ENCODE data around the gene TSFM.

The TSFM gene

DNA sequence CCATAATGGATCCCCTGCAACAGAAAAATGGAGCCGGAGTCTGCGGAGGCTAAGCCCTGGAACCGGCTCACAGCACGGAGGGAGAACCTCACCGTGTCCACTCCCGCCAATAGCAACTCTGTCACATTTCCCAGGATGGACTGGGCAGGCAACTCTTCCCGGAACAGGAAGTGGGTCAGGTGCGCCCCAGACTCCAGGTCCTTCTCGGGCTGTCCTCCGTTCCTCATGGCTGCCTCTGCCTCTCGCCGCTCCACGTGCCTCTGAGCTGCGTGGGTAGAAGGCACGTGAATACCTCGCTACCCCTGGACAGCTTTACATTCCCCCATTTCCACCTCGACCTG lies 18.0 kb upstream of the TSFM start:
- peak in 1 of 2 donors; percentile 61 for DNase-seq
- H3K27ac ChIP-seq, result no peak overlapping the region
- peaks cover 0 to 16% (median 11%) of the 10 kb centered on the region in 3 donors for H3K36me3 ChIP-seq
- peaks cover 0 to 54% of the 10 kb centered on the region in 2 donors for H3K27me3 ChIP-seq
- peak overlapping the region; percentile 30 to 50 for H3K4me3 ChIP-seq
- no peaks in the 10 kb centered on the region for H3K9me3 ChIP-seq
- intact Hi-C loops (cut with DNase I; ENCODE audit: low total_unique reads), result no loop called here
- H3K4me1 ChIP-seq, result peaks cover 0 to 31% (median 29%) of the 10 kb centered on the region in 4 donors
- TF ChIP-seq, protein P1, sequence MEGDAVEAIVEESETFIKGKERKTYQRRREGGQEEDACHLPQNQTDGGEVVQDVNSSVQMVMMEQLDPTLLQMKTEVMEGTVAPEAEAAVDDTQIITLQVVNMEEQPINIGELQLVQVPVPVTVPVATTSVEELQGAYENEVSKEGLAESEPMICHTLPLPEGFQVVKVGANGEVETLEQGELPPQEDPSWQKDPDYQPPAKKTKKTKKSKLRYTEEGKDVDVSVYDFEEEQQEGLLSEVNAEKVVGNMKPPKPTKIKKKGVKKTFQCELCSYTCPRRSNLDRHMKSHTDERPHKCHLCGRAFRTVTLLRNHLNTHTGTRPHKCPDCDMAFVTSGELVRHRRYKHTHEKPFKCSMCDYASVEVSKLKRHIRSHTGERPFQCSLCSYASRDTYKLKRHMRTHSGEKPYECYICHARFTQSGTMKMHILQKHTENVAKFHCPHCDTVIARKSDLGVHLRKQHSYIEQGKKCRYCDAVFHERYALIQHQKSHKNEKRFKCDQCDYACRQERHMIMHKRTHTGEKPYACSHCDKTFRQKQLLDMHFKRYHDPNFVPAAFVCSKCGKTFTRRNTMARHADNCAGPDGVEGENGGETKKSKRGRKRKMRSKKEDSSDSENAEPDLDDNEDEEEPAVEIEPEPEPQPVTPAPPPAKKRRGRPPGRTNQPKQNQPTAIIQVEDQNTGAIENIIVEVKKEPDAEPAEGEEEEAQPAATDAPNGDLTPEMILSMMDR (IDR thresholded peaks at IDR 0.05), result no peak

DNA sequence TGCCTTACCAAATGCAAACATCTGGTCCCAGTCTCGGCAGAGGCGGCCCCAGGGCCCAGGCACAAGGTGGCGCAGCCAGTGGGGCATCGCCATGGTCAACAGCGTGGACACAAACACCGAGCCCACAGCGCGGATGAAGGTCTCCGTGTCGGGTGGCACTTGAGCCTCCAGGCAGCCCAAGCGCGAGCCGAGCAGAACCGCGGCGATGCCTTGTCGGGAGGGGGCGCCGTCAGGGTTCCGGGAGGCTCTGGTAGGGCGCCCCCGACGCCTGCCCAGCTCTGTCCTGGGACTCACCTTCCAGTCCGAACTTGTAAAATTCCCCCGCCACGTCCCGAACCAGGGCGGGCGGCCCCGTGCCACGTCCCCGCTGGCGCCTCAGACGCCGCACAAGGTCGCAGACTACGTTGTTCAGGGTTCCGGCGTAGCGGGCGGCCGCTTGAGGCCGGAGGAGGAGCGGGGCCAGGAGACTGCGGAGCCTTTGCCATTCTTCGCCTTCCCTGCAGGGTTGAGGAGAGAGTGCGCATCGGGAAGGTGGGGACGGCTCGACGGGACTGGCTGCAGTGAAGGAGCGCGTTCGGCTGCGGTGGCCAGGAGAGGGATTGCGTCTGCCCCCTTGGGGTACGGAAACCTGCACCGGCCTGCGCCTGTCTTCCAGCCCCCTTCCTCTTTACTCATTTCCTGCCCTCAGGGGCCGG lies 17.4 kb upstream of the TSFM start:
- TF ChIP-seq, protein P1 (IDR thresholded peaks at IDR 0.05), result no peak
- Histone ChIP-seq H3K27ac (no peak overlapping the region), H3K9me3 (no peaks in the 10 kb centered on the region), H3K4me1 (peaks cover 0 to 31% (median 29%) of the 10 kb centered on the region in 4 donors), H3K27me3 (peaks cover 0 to 52% of the 10 kb centered on the region in 2 donors), H3K36me3 (peaks cover 0 to 17% (median 12%) of the 10 kb centered on the region in 3 donors), H3K4me3 (peak overlapping the region; percentile 30 to 50)
- peak in 1 of 2 donors; percentile 67 for DNase-seq
- intact Hi-C loops (cut with DNase I; ENCODE audit: low total_unique reads), result no loop called here

DNA sequence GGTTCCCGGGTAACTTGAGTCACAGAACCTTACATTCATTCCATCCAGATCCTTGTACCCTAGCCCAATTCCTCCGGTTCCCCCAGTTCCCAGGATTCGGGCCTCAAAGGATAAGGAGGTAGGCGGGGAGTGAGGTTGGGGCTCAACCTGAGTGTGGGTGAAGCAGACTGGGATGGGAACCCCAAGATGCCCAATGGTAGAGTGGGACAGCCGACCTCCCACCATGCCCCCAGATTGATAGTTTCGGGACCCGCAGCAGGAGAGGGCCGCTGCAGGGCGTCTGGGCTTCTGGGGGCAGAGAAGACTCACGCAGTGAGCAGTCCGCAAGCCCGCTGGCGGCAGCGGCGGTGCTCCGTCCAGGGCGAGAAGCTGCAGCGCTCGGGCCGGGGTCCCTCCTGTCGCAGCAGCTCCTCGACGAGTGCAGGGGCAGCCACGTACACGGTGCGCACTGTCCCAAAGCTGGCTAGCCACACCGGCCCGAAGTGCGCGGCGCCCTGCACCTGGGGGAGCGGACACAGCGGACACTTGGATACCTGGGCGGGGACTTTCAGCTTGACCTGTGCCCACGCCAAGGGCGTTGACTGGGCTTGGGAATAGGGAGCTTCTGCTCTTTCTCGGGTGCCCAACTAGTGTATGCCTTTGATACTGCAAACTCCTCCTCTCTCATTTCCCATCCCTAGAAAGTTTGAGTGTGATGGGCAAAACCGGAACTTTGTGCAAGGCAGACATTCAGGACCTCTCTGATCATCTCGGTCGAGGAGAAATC lies 16.7 kb upstream of the TSFM start:
- intact Hi-C loops (cut with DNase I; ENCODE audit: low total_unique reads), result no loop called here
- peak overlapping the region; percentile 26 to 50 for H3K4me3 ChIP-seq
- H3K4me1 ChIP-seq, result peaks cover 0 to 35% (median 31%) of the 10 kb centered on the region in 4 donors
- H3K27me3 ChIP-seq, result peaks cover 0 to 48% of the 10 kb centered on the region in 2 donors
- no peaks in the 10 kb centered on the region for H3K9me3 ChIP-seq
- TF ChIP-seq, protein P1 (IDR thresholded peaks at IDR 0.05), result no peak
- peaks cover 0 to 17% (median 12%) of the 10 kb centered on the region in 3 donors for H3K36me3 ChIP-seq
- peak in 1 of 2 donors; percentile 62 for DNase-seq
- H3K27ac ChIP-seq, result no peak overlapping the region

DNA sequence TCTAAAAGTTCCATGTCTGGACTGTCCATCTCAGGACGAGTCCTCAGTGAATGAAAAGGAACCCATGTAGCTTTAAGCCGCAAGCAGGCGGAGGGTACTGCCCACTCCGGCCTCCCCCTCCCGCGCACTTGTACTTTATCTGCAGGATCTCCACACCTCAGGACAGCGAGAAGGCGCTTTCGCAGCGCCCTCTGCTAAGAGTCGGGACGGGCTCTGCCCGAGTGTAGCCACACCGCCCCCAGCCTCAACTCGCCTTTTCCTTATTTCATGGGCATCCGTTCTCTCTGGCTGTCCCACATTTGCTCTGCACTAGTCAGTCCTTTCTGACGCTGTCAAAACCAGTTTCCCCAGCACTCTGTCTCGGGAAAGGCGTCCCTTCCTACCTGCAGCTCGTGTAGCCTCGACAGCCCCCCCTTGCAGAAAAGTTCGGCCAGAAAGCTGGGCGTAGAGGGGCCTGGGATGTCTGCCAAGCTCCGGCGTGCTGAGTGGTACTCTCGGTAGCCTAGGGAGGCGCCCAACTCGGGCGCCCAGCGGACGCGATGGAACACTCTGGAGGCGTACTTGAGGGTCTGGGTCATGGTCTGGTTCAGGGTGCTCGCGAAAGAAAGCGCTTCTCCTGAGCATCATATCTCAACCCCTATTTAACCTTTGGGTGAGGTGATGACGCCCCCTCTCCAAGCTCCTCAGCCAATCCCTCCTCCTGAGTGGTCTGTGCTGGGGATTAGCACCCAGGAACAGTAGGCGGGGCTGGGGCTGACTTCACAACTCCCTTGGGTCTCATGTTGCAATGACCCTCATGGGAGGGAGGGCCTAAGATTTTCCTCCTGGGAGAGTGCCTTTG lies 15.9 kb upstream of the TSFM start, which contains the start of gene CYP27B1:
Gene CYP27B1, minus strand, starts transcription at position 615 of the 841 bp plus-strand sequence. Its CDS starts 37 bp downstream, at position 578.
- intact Hi-C loops (cut with DNase I; ENCODE audit: low total_unique reads), result no loop called here
- TF ChIP-seq, protein P1 (IDR thresholded peaks at IDR 0.05), result no peak
- H3K27me3 ChIP-seq, result peaks cover 0 to 45% of the 10 kb centered on the region in 2 donors
- peak in 1 of 2 donors; percentile 70 for DNase-seq
- peaks cover 0 to 43% (median 38%) of the 10 kb centered on the region in 4 donors for H3K4me1 ChIP-seq
- H3K9me3 ChIP-seq, result no peaks in the 10 kb centered on the region
- H3K36me3 ChIP-seq, result peaks cover 0 to 17% (median 12%) of the 10 kb centered on the region in 3 donors
- peak within 1 kb of the TSS; percentile 26 to 50 for H3K4me3 ChIP-seq
- H3K27ac ChIP-seq, result no peak within 1 kb of the TSS

DNA sequence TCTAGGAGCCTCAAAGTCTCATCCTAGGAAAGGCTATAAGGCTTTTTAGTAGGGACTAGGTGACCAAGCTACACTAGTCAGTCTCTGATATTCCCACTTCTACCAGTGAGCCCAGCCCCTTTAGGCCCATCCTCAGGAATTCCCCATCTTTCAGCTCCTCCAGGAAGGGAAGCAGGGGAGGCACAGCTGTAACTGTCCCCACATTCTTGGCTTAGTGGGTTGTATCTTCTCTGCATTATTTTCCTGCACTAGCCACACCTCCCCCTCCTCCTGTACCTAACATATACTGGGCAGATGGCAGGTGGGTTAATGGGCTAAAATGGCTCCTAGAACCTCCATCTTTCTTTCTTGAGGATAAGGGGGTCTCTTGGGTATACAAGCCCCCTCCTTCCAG lies 15.3 kb upstream of the TSFM start:
- peak overlapping the region in 1 of 2 donors; percentile 50 for H3K4me3 ChIP-seq
- DNase-seq, result no peak
- TF ChIP-seq, protein P1 (IDR thresholded peaks at IDR 0.05), result no peak
- peaks cover 0 to 44% (median 39%) of the 10 kb centered on the region in 4 donors for H3K4me1 ChIP-seq
- peaks cover 0 to 39% of the 10 kb centered on the region in 2 donors for H3K27me3 ChIP-seq
- peaks cover 0 to 17% (median 12%) of the 10 kb centered on the region in 3 donors for H3K36me3 ChIP-seq
- no peak overlapping the region for H3K27ac ChIP-seq
- intact Hi-C loops (cut with DNase I; ENCODE audit: low total_unique reads), result no loop called here
- H3K9me3 ChIP-seq, result no peaks in the 10 kb centered on the region
